Activated CD4-positive, alpha-beta T cell treated with anti-CD3 and anti-CD28 coated beads for 48 hours (primary cell): Measurements from ENCODE around the gene OR4A16.

Experiments used
- DNase-seq: peaks from one replicate; pipeline ENCODE4 v3.0.0-alpha.2; 2020

The OR4A16 gene, protein sequence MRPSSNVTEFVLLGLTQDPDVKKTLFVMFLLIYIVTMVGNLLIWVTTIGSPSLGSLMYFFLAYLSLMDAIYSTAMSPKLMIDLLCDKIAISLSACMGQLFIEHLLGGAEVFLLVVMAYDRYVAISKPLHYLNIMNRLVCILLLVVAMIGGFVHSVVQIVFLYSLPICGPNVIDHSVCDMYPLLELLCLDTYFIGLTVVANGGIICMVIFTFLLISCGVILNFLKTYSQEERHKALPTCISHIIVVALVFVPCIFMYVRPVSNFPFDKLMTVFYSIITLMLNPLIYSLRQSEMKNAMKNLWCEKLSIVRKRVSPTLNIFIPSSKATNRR

DNA sequence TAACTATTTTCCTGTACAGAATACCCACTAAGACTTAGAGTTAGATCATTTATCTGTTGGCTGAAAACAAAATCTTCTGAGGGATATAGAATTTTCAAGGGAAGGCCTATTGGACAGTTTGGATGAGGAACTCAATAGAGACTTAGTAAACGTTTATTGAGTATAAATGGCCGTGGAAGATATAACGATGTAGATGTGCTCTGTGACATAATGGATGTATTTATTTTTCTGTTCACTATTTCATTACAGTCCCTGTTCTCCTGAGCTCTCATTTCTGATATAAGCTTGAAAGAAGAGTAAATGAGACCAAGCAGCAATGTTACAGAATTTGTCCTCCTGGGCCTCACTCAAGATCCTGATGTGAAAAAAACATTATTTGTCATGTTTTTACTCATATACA, at the start of gene OR4A16:
Gene OR4A16, plus strand, starts transcription at position 301 of the 400 bp plus-strand sequence. Its CDS starts 0 bp downstream, at position 301.
- DNase-seq, result no peak

DNA sequence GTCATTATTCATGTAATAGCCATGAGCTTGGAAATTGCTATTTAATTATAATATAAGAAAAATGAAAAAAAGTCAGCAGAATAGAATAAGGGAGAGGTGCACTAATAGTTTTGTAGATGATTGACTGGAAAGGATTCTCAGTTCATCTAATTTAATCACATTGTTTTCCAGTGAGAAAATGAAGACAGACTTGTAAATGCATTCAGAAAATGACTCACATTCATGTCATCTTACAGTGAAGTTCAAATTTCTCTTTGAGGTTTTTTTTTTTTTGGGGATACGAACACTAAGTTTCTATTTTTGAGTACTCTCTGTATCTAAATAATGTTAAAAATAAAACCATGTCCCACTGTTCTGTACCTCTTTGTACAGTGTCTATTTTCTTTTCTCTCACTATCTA, 18.5 kb upstream of the OR4A16 start:
- DNase-seq, result no peak

DNA sequence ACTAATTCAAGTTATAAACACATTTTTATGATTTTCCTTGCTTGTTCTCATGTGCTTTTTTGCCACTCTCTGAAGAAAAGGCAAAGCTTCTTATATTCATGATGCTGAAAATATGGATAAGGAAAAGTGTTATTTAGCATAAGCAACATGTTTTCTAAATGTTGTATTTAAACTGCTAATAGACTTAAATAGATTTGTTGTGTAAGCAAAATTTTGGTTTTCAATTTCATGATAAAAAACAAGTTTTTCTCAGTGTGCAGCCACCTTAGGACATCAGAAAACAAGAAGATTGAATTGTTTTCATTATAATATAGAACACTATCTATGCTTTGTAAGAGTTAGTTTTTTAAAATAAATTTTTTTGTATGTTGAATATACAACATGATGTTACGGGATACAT, 2.3 kb downstream of the OR4A16 start:
- no peak for DNase-seq

DNA sequence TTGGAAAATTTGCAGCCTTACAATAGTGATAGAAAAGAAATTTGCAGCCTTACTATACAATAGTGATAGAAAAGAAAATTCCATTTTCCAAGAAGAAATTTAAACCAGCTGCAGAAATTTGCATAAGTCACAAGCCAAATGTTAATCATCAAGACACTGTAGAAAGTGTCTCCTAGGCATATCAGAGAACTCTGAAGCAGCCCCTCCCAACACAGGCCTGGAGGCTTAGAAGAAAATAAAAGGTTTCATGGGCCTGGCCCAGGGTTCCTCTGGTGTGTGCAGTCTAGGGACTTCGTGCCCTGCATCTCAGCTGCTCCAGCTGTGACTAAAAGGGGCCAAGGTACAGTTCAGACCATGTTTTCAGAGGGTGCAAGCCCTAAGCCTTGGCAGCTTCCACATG, 6.0 kb downstream of the OR4A16 start:
- no peak for DNase-seq

DNA sequence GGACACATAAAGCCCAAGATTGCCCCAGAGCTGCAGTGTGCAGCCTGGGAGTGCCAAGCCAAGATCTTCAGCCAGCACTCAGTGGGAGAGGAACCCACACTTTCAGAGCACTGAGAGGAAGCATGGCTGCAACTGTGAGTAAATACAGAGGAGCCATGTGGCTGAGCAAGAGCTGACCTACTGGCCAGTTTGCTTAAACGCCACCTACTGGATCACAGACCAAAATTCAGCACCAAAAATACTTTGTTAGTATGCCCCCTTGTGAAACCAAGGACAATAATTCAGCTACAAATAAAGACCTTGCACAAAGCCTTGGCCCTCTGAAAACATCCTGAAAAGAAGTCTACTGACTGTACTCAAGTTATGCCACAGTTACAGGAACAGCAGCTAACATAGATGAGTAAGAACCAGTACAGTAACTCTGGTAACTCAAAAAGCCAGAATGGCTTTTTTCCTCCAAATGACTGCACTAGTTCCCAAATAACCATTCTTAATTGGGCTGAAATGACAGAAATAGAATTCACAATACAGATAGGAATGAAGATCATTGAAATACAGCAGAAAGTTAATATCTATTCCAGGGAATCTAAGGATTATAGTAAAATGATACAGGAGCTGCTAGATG, 14.7 kb downstream of the OR4A16 start:
- no peak for DNase-seq

DNA sequence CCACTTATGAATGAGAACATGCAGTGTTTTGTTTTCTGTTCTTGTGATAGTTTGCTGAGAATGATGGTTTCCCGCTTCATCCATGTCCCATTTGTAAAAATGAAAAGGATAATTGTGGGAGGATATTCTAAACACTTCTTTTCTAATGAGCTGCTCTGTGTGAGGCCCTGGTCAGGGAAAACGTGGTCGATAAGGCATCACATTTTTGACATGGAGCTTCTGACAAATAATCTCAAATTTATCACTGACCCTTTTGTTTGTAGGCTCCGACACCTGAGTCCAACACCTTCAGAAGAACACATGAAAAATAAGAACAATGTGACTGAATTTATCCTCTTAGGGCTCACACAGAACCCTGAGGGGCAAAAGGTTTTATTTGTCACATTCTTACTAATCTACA, 24.7 kb downstream of the OR4A16 start, which contains the start of gene OR4A15:
Gene OR4A15, plus strand, starts transcription at position 301 of the 400 bp plus-strand sequence. Its CDS starts 0 bp downstream, at position 301.
- no peak for DNase-seq
